ENCODE measurements around the gene IGDCC3. TPM values are rescaled to one million over a fixed set of nuclear protein-coding genes. Genes with fewer than 3 reads are reported as not detected.
A peak's percentile ranks its signal among the peaks of the same experiment; 100 is the strongest.

The IGDCC3 gene
- total and polyA plus RNA-seq, 12 donors: under 0.01 to 0.57 (median 0.16) TPM; not detected in 4

DNA sequence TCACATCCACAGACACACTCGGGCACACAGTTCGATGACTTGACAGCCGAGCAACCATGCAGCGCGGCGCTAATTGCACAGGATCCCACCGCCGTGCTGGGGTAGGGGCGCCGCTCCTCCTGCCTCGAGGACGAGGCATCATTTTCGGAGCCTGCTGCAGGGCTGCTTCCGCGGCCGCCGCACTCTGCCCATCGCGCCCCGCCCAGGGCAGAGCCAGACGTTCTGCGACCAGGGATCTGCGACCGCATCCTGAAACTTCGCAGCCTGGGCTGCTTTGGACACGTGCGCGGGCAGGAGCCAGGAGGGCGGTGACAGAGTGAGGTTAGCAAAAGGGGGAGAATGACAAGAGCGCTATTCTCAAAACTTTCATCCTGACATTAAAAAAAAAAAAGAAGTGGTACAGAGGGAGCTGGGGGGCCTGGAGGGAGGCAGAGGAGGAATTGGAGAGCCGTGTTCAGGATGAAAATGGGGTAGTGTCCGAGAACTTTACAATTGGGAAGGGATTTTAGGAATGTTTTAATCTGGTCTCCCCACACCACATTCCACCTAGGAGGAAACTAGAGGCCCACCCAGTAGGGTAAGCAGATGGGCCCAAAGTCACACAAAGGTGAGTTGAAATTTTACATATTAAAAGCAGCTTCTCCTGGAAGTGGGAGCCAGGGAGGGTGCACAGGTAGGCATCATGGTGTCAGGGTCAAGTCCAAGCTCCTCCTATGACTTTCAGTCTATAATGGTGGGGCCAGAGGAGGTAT is 15.9 kb downstream of the IGDCC3 start:
- TF ChIP-seq, protein P1, sequence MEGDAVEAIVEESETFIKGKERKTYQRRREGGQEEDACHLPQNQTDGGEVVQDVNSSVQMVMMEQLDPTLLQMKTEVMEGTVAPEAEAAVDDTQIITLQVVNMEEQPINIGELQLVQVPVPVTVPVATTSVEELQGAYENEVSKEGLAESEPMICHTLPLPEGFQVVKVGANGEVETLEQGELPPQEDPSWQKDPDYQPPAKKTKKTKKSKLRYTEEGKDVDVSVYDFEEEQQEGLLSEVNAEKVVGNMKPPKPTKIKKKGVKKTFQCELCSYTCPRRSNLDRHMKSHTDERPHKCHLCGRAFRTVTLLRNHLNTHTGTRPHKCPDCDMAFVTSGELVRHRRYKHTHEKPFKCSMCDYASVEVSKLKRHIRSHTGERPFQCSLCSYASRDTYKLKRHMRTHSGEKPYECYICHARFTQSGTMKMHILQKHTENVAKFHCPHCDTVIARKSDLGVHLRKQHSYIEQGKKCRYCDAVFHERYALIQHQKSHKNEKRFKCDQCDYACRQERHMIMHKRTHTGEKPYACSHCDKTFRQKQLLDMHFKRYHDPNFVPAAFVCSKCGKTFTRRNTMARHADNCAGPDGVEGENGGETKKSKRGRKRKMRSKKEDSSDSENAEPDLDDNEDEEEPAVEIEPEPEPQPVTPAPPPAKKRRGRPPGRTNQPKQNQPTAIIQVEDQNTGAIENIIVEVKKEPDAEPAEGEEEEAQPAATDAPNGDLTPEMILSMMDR (IDR thresholded peaks at IDR 0.05): no peak
- no peaks in the 10 kb centered on the region for H3K9me3 ChIP-seq
- H3K4me1 ChIP-seq: no peaks in the 10 kb centered on the region
- no peak overlapping the region for H3K27ac ChIP-seq
- intact Hi-C loops (cut with DNase I): no loop called here
- no peaks in the 10 kb centered on the region for H3K36me3 ChIP-seq
- WGBS, 2 donors: 67 to 71% methylated on average over 32 of the region's 32 CpGs
- H3K4me3 ChIP-seq: no peak overlapping the region
- ATAC-seq (no peak), DNase-seq (no peak)
- peaks cover 0 to 47% (median 29%) of the 10 kb centered on the region in 7 donors for H3K27me3 ChIP-seq

DNA sequence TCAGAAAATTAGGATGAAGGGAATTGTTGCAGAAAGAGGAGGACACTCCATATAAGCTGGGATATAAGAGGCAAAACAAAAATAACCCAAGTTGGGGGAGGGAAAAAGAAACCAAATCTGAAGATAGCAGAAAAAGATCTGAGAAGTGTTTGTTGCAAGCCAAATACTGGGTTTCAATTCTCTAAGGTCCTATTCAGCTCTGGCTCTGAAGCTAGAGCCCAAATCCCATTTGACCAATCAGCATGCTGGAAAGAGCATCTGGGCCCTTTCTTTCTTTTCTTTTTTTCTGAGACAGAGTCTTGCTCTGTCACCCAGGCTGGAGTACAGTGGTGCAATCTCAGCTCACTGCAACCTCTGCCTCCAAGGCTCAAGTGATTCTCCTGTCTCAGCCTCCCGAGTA is 17.3 kb downstream of the IGDCC3 start:
- Histone ChIP-seq H3K4me3 (no peak overlapping the region), H3K27ac (no peak overlapping the region), H3K4me1 (peaks cover 0 to 7% (median 5%) of the 10 kb centered on the region in 9 donors), H3K9me3 (no peaks in the 10 kb centered on the region), H3K36me3 (no peaks in the 10 kb centered on the region), H3K27me3 (peaks cover 0 to 59% (median 43%) of the 10 kb centered on the region in 7 donors)
- TF ChIP-seq, protein P1 (IDR thresholded peaks at IDR 0.05): no peak
- DNase-seq: no peak
- WGBS, 2 donors: 90 to 96% methylated on average over 1 of the region's 1 CpG
- ATAC-seq: no peak
- intact Hi-C loops (cut with DNase I): no loop called here

DNA sequence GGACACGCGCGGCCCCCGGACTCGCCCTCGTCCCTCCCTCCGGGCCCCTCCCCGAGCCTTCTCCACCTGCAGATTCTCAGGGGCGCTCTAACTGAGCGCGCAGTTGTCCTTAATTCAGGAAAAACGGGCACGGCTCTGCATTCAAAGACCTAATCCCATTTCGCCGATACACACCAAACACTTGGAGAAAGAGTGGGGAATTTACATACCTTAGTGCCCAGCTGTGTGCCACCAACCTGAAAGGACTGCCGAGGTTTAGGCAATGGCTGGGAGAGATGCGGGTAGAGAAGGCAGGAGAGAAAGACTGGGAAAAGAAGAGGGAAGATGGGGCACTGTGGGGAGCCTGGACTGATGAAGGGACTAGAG is 21.8 kb downstream of the IGDCC3 start:
- Histone ChIP-seq H3K4me3 (peak overlapping the region in 9 of 10 donors; percentile 16 to 56 (median 49)), H3K27me3 (peaks cover 0 to 69% (median 38%) of the 10 kb centered on the region in 7 donors), H3K9me3 (peaks cover 0 to 15% (median 0%) of the 10 kb centered on the region in 11 donors), H3K27ac (no peak overlapping the region), H3K36me3 (no peaks in the 10 kb centered on the region), H3K4me1 (peaks cover 0 to 11% (median 5%) of the 10 kb centered on the region in 9 donors)
- WGBS, 2 donors: 22 to 24% methylated on average over 17 of the region's 17 CpGs
- no peak for DNase-seq
- no peak for ATAC-seq
- intact Hi-C loops (cut with DNase I): no loop called here
- TF ChIP-seq, protein P1 (IDR thresholded peaks at IDR 0.05): no peak

DNA sequence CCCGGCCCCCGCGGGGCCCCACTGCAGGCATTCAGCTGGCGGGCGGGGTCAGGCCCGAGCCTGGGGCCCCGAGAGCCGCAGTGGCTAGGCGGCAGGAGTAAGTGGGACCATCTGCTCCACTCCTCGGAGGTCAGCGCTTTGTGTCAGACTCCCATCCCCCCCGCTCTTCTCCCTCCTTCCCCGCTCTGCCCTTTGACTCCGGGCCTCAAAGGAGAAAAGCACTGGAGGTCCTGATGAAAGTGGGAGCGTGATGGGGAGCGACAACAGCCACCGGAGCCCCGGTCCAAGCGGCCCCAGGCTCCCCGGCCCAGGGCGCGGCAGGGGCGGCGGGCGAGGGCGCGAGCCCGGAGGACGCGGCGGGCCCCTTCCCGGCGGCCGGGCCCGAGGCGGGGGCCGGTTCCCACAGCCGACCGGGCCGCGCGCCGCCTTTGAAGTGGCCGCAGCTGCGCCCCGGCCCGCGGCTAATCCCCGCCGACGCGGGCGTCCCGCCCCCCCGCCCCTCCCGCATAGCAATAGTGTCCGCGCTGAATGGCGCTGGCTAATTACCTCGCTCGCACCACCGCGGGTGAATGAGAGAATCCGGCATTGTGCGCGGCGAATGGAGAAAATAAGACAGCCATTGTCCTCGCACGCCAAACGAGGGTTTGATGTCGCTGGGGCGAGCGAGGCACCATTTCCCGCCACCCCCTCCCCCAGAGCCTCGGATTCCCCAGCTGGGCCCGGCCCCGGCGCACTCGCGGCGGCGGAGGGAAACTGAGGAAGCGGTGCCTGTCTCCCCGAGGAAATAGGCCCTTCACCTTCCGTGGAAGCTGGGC is 22.4 kb downstream of the IGDCC3 start:
- TF ChIP-seq, protein P1 (IDR thresholded peaks at IDR 0.05): no peak
- peaks cover 0 to 15% (median 0%) of the 10 kb centered on the region in 11 donors for H3K9me3 ChIP-seq
- no peak overlapping the region for H3K27ac ChIP-seq
- peaks cover 0 to 69% (median 38%) of the 10 kb centered on the region in 7 donors for H3K27me3 ChIP-seq
- no peak for DNase-seq
- H3K36me3 ChIP-seq: no peaks in the 10 kb centered on the region
- H3K4me3 ChIP-seq: peak overlapping the region in 9 of 10 donors; percentile 16 to 56 (median 49)
- peaks cover 0 to 11% (median 5%) of the 10 kb centered on the region in 9 donors for H3K4me1 ChIP-seq
- intact Hi-C loops (cut with DNase I): no loop called here
- ATAC-seq: peak in 2 of 8 donors; percentile 48 to 61
- 3 to 5% methylated on average over 83 to 85 of the region's 85 CpGs for WGBS, 2 donors

Data from heart right ventricle (tissue), 16 donors.